H1 (cell line): ENCODE measurements around the gene LDLRAD3. TPM values are rescaled to one million over a fixed set of nuclear protein-coding genes. Genes with fewer than 3 reads are reported as not detected.

Experiments used
- CTCF ChIA-PET: fragments of 300-600 bp; sonication (Branson Sonifier 250); formaldehyde crosslinking; loops from one replicate; lab custom pipeline; 2021; ENCODE audit not compliant: partially characterized antibody; lab: Charles Lee
- POLR2A ChIA-PET: fragments of 300-600 bp; sonication (Branson Sonifier 250); formaldehyde crosslinking; loops from one replicate; lab custom pipeline; 2021; ENCODE audit warnings: inconsistent platforms; ENCODE audit not compliant: partially characterized antibody; lab: Charles Lee
- DNase-seq, 2 experiments: peaks; one replicate each; pipeline versions ENCODE4 v3.0.0 to v3.0.0-alpha.2; 2010 to 2022; ENCODE audit warnings: low spot score in 2 of 2, low read depth in 1 of 2, mixed read lengths in 1 of 2
- FAIRE-seq: peaks from 2 replicates; lab custom pipeline; 2011; peaks lifted over from hg19 to GRCh38; lab: Jason Lieb, UNC
- H2AFZ ChIP-seq: 2 replicates; pipeline ENCODE4 v1.8.1; 2012; ENCODE audit warnings: low read length, inconsistent platforms
- H2AK5ac ChIP-seq: 2 replicates; pipeline ENCODE4 v1.6.1; 2013; ENCODE audit warnings: low read depth, low read length
- H2BK120ac ChIP-seq: replicated peaks from 2 replicates; pipeline ENCODE3; 2013; ENCODE audit warnings: low read depth, low read length, inconsistent platforms
- H2BK12ac ChIP-seq: 2 replicates; pipeline ENCODE4 v1.6.1; 2013; ENCODE audit warnings: low read depth, low read length
- H2BK15ac ChIP-seq: 2 replicates; pipeline ENCODE4 v1.6.1; 2013; ENCODE audit warnings: low read length
- H2BK20ac ChIP-seq: 2 replicates; pipeline ENCODE4 v1.6.1; 2013; ENCODE audit warnings: low read length
- H2BK5ac ChIP-seq: 2 replicates; pipeline ENCODE4 v1.6.1; 2013; ENCODE audit warnings: low read depth, low read length
- H3K14ac ChIP-seq: 2 replicates; pipeline ENCODE4 v1.6.1; 2013; ENCODE audit warnings: inconsistent platforms; ENCODE audit not compliant: insufficient read length
- H3K18ac ChIP-seq: 2 replicates; pipeline ENCODE4 v1.6.1; 2013; ENCODE audit warnings: low read length; ENCODE audit errors: extremely low read depth
- H3K23ac ChIP-seq: 2 replicates; pipeline ENCODE4 v1.6.1; 2013; ENCODE audit warnings: inconsistent platforms; ENCODE audit not compliant: insufficient read length
- H3K23me2 ChIP-seq: 2 replicates; pipeline ENCODE4 v1.6.1; 2013; ENCODE audit warnings: low read depth, low read length
- H3K27ac ChIP-seq: 2 replicates; pipeline ENCODE4 v1.6.1; 2011; ENCODE audit warnings: low read depth, low read length, inconsistent platforms
- H3K27me3 ChIP-seq, 4 experiments: replicated peaks in 1 of 4; 1 replicate in 1 of 4; 2 replicates in 3 of 4; pipeline versions ENCODE4 v1.6.1 to v1.8.1; 2011 to 2013; ENCODE audit warnings: low read length in 3 of 4, mild to moderate bottlenecking in 3 of 4, inconsistent platforms in 2 of 4, mixed read lengths in 2 of 4, moderate library complexity in 1 of 4; ENCODE audit not compliant: control insufficient read depth in 3 of 4, insufficient read depth in 3 of 4; ENCODE audit errors: extremely low read depth in 1 of 4
- H3K36me3 ChIP-seq, 4 experiments: 2 replicates each; pipeline versions ENCODE4 v1.6.1 to v1.8.1; 2011 to 2013; ENCODE audit warnings: mild to moderate bottlenecking in 4 of 4, low read length in 3 of 4, moderate library complexity in 2 of 4, control low read depth in 1 of 4, inconsistent platforms in 1 of 4; ENCODE audit not compliant: insufficient read depth in 4 of 4, control insufficient read depth in 2 of 4
- H3K4ac ChIP-seq: replicated peaks from 2 replicates; pipeline ENCODE3; 2013; ENCODE audit warnings: low read length, low read depth, mixed read lengths, inconsistent platforms; ENCODE audit not compliant: insufficient read length
- H3K4me1 ChIP-seq, 4 experiments: replicated peaks in 1 of 4; 1 replicate in 1 of 4; 2 replicates in 3 of 4; pipeline versions ENCODE4 v1.6.1 to v1.8.1; 2011 to 2013; ENCODE audit warnings: low read length in 3 of 4, inconsistent platforms in 2 of 4, mixed read lengths in 1 of 4; ENCODE audit not compliant: insufficient read depth in 4 of 4, control insufficient read depth in 3 of 4
- H3K4me2 ChIP-seq, 2 experiments: 2 replicates each; pipeline versions ENCODE4 v1.6.1 to v1.8.1; 2011 to 2013; ENCODE audit warnings: low read depth in 2 of 2, low read length in 2 of 2, control low read depth in 1 of 2, inconsistent platforms in 1 of 2, mild to moderate bottlenecking in 1 of 2; ENCODE audit not compliant: insufficient read depth in 1 of 2
- H3K4me3 ChIP-seq, 4 experiments: fragments of 200-600, 300-600 bp in 1 of 4; sonication (generic), shearing (Covaris generic), sonication (Bioruptor Twin) in 1 of 4; 2 replicates each; pipeline versions ENCODE4 v1.5.1 to v1.8.1; 2011 to 2016; ENCODE audit warnings: low read length in 4 of 4, low read depth in 3 of 4, control low read depth in 2 of 4, inconsistent platforms in 2 of 4, mild to moderate bottlenecking in 2 of 4, mixed read lengths in 1 of 4, moderate library complexity in 1 of 4; ENCODE audit not compliant: insufficient read depth in 2 of 4; ENCODE audit errors: extremely low read depth in 1 of 4
- H3K56ac ChIP-seq: replicated peaks from 2 replicates; pipeline ENCODE3; 2013; ENCODE audit warnings: low read depth, mild to moderate bottlenecking, mixed read lengths, low read length, inconsistent platforms; ENCODE audit not compliant: insufficient read length
- H3K79me1 ChIP-seq: 2 replicates; pipeline ENCODE4 v1.6.1; 2013; ENCODE audit warnings: low read depth, low read length, control low read depth
- H3K79me2 ChIP-seq, 2 experiments: 2 replicates each; pipeline versions ENCODE4 v1.6.1 to v1.8.1; 2012 to 2013; ENCODE audit warnings: low read length in 2 of 2, mild to moderate bottlenecking in 2 of 2, inconsistent platforms in 1 of 2; ENCODE audit not compliant: insufficient read depth in 2 of 2, control insufficient read depth in 1 of 2
- H3K9ac ChIP-seq, 4 experiments: replicated peaks in 1 of 4; 1 replicate in 1 of 4; 2 replicates in 3 of 4; pipeline versions ENCODE4 v1.6.1 to v1.8.1; 2011 to 2013; ENCODE audit warnings: low read depth in 3 of 4, low read length in 3 of 4, control low read depth in 2 of 4, mild to moderate bottlenecking in 2 of 4, moderate library complexity in 2 of 4, inconsistent platforms in 1 of 4; ENCODE audit errors: extremely low read depth in 1 of 4
- H3K9me3 ChIP-seq, 2 experiments: 2 replicates each; pipeline versions ENCODE4 v1.6.1 to v1.8.1; 2012 to 2013; ENCODE audit warnings: mild to moderate bottlenecking in 2 of 2, moderate library complexity in 2 of 2, control low read depth in 1 of 2, inconsistent platforms in 1 of 2, low read depth in 1 of 2, low read length in 1 of 2, mixed read lengths in 1 of 2; ENCODE audit not compliant: insufficient read depth in 2 of 2
- H4K20me1 ChIP-seq, 2 experiments: replicated peaks in 1 of 2; 2 replicates each; pipeline versions ENCODE3 to v1.8.1; 2011 to 2013; ENCODE audit warnings: inconsistent platforms in 2 of 2, low read length in 2 of 2, mild to moderate bottlenecking in 1 of 2; ENCODE audit not compliant: insufficient read depth in 2 of 2, control insufficient read depth in 1 of 2
- H4K5ac ChIP-seq: 2 replicates; pipeline ENCODE4 v1.6.1; 2013; ENCODE audit warnings: low read length, low read depth, mixed read lengths, inconsistent platforms; ENCODE audit not compliant: insufficient read length
- H4K8ac ChIP-seq: 2 replicates; pipeline ENCODE4 v1.8.0; 2013; ENCODE audit warnings: mild to moderate bottlenecking, moderate library complexity, low read length, inconsistent platforms; ENCODE audit not compliant: insufficient read depth; ENCODE audit errors: extremely low read depth
- H4K91ac ChIP-seq: replicated peaks from 2 replicates; pipeline ENCODE3; 2013; ENCODE audit warnings: low read length, mixed read lengths, inconsistent platforms; ENCODE audit not compliant: insufficient read length
- CHD1 ChIP-seq: IDR thresholded peaks from 2 replicates; pipeline ENCODE4 v1.6.1; 2012; ENCODE audit warnings: low read depth, low read length, improper control_type of control experiment
- CREB1 ChIP-seq: IDR thresholded peaks from 2 replicates; pipeline ENCODE4 v1.6.1; 2012; ENCODE audit warnings: inconsistent platforms
- GTF2F1 ChIP-seq: IDR thresholded peaks from 2 replicates; pipeline ENCODE4 v1.6.1; 2012; ENCODE audit warnings: low read depth, low read length, improper control_type of control experiment, borderline replicate concordance
- KDM1A ChIP-seq: fragments of 200-600, 300-600 bp; sonication (generic); IDR thresholded peaks from 2 replicates; pipeline ENCODE4 v1.7.1; 2016; ENCODE audit warnings: mild to moderate bottlenecking, low read length, borderline replicate concordance
- MAX ChIP-seq: IDR thresholded peaks from 2 replicates; pipeline ENCODE4 v1.6.1; 2012; ENCODE audit warnings: inconsistent platforms
- WGBS, 2 experiments: shearing (Covaris generic) in 1 of 2; methylation state at CpG; one replicate each; pipeline versions ENCODE4 v1.1.6 to v1.1.7; 2013 to 2015; ENCODE audit warnings: low lambda C conversion rate in 2 of 2, mixed read lengths in 2 of 2, inconsistent platforms in 1 of 2, low coverage in 1 of 2, missing lambda C conversion rate in 1 of 2; ENCODE audit not compliant: insufficient replicate concordance in 2 of 2, insufficient coverage in 1 of 2, insufficient read length in 1 of 2; ENCODE audit errors: extremely low coverage in 1 of 2, missing lambda C conversion rate in 1 of 2; 5-methylcytosine and 5-hydroxymethylcytosine counted together
- polyA plus RNA-seq, 7 experiments: library from polyadenylated mRNA; depleted of rRNA in 3 of 7; stranded (reverse) in 5 of 7; unstranded in 2 of 7; fragments of >200 nt in 5 of 7; fragments of 200-250 nt in 2 of 7; gene quantifications; 1 replicate in 5 of 7; 2 replicates in 1 of 7; 4 replicates in 1 of 7; pipeline versions ENCODE4 v1.2.1 to v1.2.3, GENCODE V29; 2011 to 2013; ENCODE audit warnings: missing spikeins in 2 of 7, mixed read lengths in 2 of 7
- total RNA-seq: library from RNA; stranded (reverse); fragmentation: NEBNext Ultra II Directional; extraction: Animal tissue kit (Norgen Biotek cat#: 25700); gene quantifications from 2 replicates; pipeline ENCODE4 v1.2.1, GENCODE V29; 2021

The LDLRAD3 gene
- total and polyA plus RNA-seq, 2 of the 8 experiments (the other 6 are each of a cell fraction or from before 2014, with no cell fraction given): 18.6 to 22.8 TPM

- Histone ChIP-seq H3K9ac (no peak overlapping the region), H3K14ac (no peak overlapping the region), H4K91ac (no peak overlapping the region), H4K20me1 (peaks cover 0 to 3% of the 10 kb centered on the region in 2 experiments), H3K23ac (no peak overlapping the region), H2AK5ac (no peak overlapping the region), H3K79me2 (peaks cover 0 to 2% of the 10 kb centered on the region in 2 experiments; a peak in 2 of 4 replicates), H4K5ac (no peak overlapping the region), H2AFZ (no peak overlapping the region), H3K23me2 (peaks cover 5% of the 10 kb centered on the region; the same call in 1 of the 2 replicates), H3K18ac (no peak overlapping the region), H4K8ac (no peak overlapping the region), H3K56ac (no peak overlapping the region), H3K9me3 (no peaks in the 10 kb centered on the region), H3K27me3 (no peaks in the 10 kb centered on the region), H2BK12ac (no peak overlapping the region), H3K4ac (no peak overlapping the region), H3K4me3 (no peak overlapping the region), H3K4me2 (no peak overlapping the region), H2BK5ac (no peak overlapping the region), H2BK15ac (no peak overlapping the region), H3K79me1 (0 out of 2 replicates have a peak, but pooled peaks cover 5% of the 10 kb centered on the region), H3K36me3 (no peaks in the 10 kb centered on the region), H3K27ac (no peak overlapping the region), H2BK120ac (no peak overlapping the region), H3K4me1 (peaks cover 0 to 12% (median 10%) of the 10 kb centered on the region in 4 experiments; a peak in 3 of 7 replicates), H2BK20ac (no peak overlapping the region)
- ChIA-PET POLR2A (no interaction called here), CTCF (interaction anchor here (1.0 to 5.9 kb wide), 4 partner anchors 12 to 274 kb away, joined by 3 to 54 read pairs (median 32); no protein-coding TSS in a partner anchor)
- WGBS, 2 experiments: 93% methylated on average over 1 of the region's 1 CpG; no CpG with 5 or more reads in 1 of the 2 experiments
- FAIRE-seq (no peak), DNase-seq (no peak)
- TF ChIP-seq CHD1: no peak
- no peak for TF ChIP-seq MAX
- no peak for TF ChIP-seq CREB1
- no peak for TF ChIP-seq KDM1A
- no peak for TF ChIP-seq GTF2F1
Measured at GRCh38 chr11:36054628-36055027, 110.8 kb downstream of the LDLRAD3 start.
